Breast epithelium (tissue), 4 donors: ENCODE results near the gene CD86. TPM values are rescaled to one million over a fixed set of nuclear protein-coding genes. Genes with fewer than 3 reads are reported as not detected.
"Not testable (repeated sequence)": the region's sequence is repeated elsewhere in the genome, so short reads cannot be mapped to it uniquely, and the experiment has no call there.

ENCODE experiments used
- DNase-seq, 2 donors: peaks; one replicate each; pipeline ENCODE4 v3.0.0-alpha.2; 2019; ENCODE audit warnings: low spot score in 2 of 2
- H3K27ac ChIP-seq, 2 donors: fragments of 200-600 bp; sonication (generic) in 1 of 2; one replicate each; pipeline ENCODE4 v1.5.1; 2016 to 2019; ENCODE audit warnings: mild to moderate bottlenecking in 1 of 2
- H3K27me3 ChIP-seq, 2 donors: fragments of 200-600 bp; sonication (generic) in 1 of 2; one replicate each; pipeline versions ENCODE4 v1.5.1 to v1.6.0; 2017 to 2019; ENCODE audit warnings: control low read depth in 1 of 2, mild to moderate bottlenecking in 1 of 2
- H3K36me3 ChIP-seq: fragments of 200-600 bp; one replicate; pipeline ENCODE4 v1.5.1; 2019
- H3K4me1 ChIP-seq, 2 donors: fragments of 200-600 bp; sonication (generic); one replicate each; pipeline ENCODE4 v1.5.1; 2016 to 2019; ENCODE audit warnings: control low read depth in 1 of 2
- H3K4me3 ChIP-seq, 3 donors: fragments of 200-600 bp; sonication (generic); 1 replicate in 2 of 3; 2 replicates in 1 of 3; pipeline ENCODE4 v1.5.1; 2016 to 2019; ENCODE audit warnings: mild to moderate bottlenecking in 3 of 3, moderate library complexity in 2 of 3
- H3K9me3 ChIP-seq, 2 donors: fragments of 200-600 bp; sonication (generic) in 1 of 2; one replicate each; pipeline ENCODE4 v1.5.1; 2016 to 2019; ENCODE audit warnings: control low read depth in 1 of 2
- POLR2A ChIP-seq: fragments of 450-650 bp; IDR thresholded peaks from one replicate; pipeline ENCODE4 v1.6.1; 2016; ENCODE audit warnings: antibody characterized with exemption, mild to moderate bottlenecking, moderate library complexity
- POLR2AphosphoS5 ChIP-seq, 3 donors: sonication (generic); formaldehyde crosslinking; IDR thresholded peaks; one replicate each; pipeline ENCODE4 v1.6.1; 2017; ENCODE audit warnings: antibody characterized with exemption in 3 of 3
- intact Hi-C: fragments of 100-400 bp; cut with DNase I; formaldehyde crosslinking; loops from one replicate; pipeline ENCODE4 v1.15.1; 2023; ENCODE audit warnings: low total_unique reads
- total RNA-seq, 3 donors: library from RNA; depleted of rRNA; stranded (reverse); fragments of >200 nt; gene quantifications; one replicate each; pipeline ENCODE4 v1.1.0, GENCODE V29; 2016
- TF ChIP-seq, protein P1 (sequence below), 3 donors: fragments of 450-650 bp; IDR thresholded peaks; one replicate each; pipeline ENCODE4 v1.5.1; 2016 to 2017; ENCODE audit warnings: antibody characterized with exemption in 3 of 3, mild to moderate bottlenecking in 3 of 3, moderate library complexity in 3 of 3

Gene CD86
- total RNA-seq, 3 donors from 2014 or later, result 7.3 to 12.6 (median 7.5) TPM

DNA sequence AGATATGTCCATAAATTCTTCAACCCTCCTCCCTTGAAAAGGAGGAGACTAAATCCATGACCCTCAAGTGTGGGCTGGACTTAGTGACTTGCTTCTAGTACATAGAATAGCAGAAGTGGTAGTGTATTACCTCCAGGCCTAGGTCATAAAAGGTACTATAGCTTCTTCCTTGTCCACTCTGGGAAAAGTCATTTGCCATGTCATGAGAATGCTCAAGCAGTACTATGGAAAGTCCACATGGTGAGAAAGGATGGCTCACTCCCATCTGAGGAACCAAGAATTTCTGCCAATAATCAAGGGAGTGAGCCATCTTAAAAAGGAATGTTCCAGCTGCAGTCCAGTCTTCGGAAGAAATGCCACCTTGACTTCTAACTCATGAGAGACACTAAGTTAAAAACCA is 22.6 kb upstream of the CD86 start:
- H3K27ac ChIP-seq, result no peak overlapping the region
- H3K9me3 ChIP-seq, result peaks cover 9% of the 10 kb centered on the region in 2 donors
- H3K27me3 ChIP-seq, result no peaks in the 10 kb centered on the region
- no peak overlapping the region for H3K4me3 ChIP-seq
- no peaks in the 10 kb centered on the region for H3K36me3 ChIP-seq
- intact Hi-C loops, result no loop called here
- no peaks in the 10 kb centered on the region for H3K4me1 ChIP-seq
- no peak for DNase-seq
- TF ChIP-seq POLR2A (no peak), POLR2AphosphoS5 (IDR thresholded peaks at IDR 0.05) (no peak)
- TF ChIP-seq, protein P1, sequence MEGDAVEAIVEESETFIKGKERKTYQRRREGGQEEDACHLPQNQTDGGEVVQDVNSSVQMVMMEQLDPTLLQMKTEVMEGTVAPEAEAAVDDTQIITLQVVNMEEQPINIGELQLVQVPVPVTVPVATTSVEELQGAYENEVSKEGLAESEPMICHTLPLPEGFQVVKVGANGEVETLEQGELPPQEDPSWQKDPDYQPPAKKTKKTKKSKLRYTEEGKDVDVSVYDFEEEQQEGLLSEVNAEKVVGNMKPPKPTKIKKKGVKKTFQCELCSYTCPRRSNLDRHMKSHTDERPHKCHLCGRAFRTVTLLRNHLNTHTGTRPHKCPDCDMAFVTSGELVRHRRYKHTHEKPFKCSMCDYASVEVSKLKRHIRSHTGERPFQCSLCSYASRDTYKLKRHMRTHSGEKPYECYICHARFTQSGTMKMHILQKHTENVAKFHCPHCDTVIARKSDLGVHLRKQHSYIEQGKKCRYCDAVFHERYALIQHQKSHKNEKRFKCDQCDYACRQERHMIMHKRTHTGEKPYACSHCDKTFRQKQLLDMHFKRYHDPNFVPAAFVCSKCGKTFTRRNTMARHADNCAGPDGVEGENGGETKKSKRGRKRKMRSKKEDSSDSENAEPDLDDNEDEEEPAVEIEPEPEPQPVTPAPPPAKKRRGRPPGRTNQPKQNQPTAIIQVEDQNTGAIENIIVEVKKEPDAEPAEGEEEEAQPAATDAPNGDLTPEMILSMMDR (IDR thresholded peaks at IDR 0.05), result no peak

DNA sequence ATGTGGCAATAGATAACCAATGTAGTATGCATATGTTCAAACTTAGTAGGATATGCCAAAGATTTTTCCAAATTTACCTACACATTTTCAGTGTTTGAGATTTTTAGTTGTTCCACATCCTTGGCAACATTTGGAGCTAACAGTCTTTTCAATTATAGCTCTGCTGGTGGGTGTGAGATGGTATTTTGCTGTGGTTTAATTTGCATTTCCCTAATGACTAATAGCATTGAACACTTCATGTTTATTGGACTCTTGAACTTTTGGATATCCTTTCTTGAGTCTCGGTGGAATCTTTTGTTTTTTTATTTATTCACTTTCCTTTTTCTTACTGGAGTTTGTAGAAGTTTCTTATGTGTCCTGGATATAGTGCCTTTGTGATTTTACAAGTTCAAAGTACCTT is 22.1 kb upstream of the CD86 start:
- TF ChIP-seq POLR2AphosphoS5 (IDR thresholded peaks at IDR 0.05) (no peak), POLR2A (no peak)
- TF ChIP-seq, protein P1 (IDR thresholded peaks at IDR 0.05), result no peak
- no peak overlapping the region for H3K27ac ChIP-seq

DNA sequence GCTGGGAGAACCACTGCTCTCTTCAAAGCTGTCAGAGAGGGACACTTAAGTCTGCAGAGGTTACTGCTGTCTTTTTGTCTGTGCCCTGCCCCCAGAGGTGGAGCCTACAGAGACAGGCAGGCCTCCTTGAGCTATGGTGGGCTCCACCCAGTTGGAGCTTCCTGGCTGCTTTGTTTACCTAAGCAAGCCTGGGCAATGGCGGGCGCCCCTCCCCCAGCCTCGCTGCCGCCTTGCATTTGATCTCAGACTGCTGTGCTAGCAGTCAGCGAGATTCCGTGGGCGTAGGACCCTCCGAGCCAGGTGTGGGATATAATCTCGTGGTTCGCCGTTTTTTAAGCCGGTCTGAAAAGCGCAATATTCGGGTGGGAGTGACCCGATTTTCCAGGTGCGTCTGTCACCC is 7.9 kb upstream of the CD86 start:
- H3K4me1 ChIP-seq, H3K36me3 ChIP-seq, intact Hi-C loops, DNase-seq, H3K27me3 ChIP-seq, H3K9me3 ChIP-seq, H3K4me3 ChIP-seq, H3K27ac ChIP-seq: not testable (repeated sequence)

More for the DNA sequence above, 22.1 kb upstream of the CD86 start:
- H3K36me3 ChIP-seq, result no peaks in the 10 kb centered on the region
- H3K27me3 ChIP-seq, result no peaks in the 10 kb centered on the region
- H3K4me3 ChIP-seq, result no peak overlapping the region
- H3K4me1 ChIP-seq, result no peaks in the 10 kb centered on the region
- no peak for DNase-seq
- peaks cover 9% of the 10 kb centered on the region in 2 donors for H3K9me3 ChIP-seq
- intact Hi-C loops, result no loop called here

DNA sequence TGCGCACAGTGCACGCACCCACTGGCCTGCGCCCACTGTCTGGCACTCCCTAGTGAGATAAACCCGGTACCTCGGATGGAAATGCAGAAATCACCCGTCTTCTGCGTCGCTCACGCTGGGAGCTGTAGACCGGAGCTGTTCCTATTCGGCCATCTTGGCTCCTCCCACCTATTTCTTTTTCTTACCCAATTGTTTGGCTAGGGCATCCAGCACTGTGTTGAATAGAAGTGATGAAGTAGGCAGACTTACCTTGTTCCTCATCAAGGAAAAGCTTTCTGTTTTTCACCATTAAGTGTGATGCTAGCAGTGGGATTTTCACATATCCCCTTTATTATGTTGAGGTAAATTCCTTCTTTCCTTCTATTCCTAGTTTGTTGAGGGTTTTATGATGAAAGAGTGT is 7.4 kb upstream of the CD86 start:
- H3K9me3 ChIP-seq, intact Hi-C loops, H3K4me3 ChIP-seq, DNase-seq, H3K36me3 ChIP-seq, H3K27me3 ChIP-seq, H3K4me1 ChIP-seq, H3K27ac ChIP-seq: not testable (repeated sequence)

DNA sequence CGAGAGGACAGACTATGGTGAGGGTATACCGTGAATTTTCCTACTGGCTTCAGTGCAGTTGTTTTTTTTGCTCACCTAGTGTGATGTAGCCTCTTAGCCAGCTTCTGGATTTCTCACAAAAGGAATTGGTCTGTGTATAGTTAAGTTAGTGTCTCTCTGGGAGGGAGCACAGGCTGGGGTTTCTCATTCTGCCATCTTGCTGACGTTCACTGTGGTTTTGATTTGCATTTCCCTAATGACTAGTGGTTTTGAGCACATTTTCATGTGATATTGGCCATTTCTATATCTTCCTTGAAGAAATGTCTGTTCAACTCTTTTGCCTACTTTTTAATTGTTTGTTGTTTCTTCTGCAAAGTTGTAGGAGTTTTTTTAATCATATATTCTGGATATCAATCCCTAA is 2.2 kb upstream of the CD86 start:
- intact Hi-C loops, result no loop called here
- H3K4me3 ChIP-seq, result no peak overlapping the region
- no peaks in the 10 kb centered on the region for H3K9me3 ChIP-seq
- H3K27me3 ChIP-seq, result no peaks in the 10 kb centered on the region
- DNase-seq, result no peak
- no peaks in the 10 kb centered on the region for H3K36me3 ChIP-seq
- TF ChIP-seq, protein P1 (IDR thresholded peaks at IDR 0.05), result no peak
- TF ChIP-seq POLR2AphosphoS5 (IDR thresholded peaks at IDR 0.05), result no peak
- TF ChIP-seq POLR2A, result no peak
- H3K27ac ChIP-seq, result no peak overlapping the region
- no peaks in the 10 kb centered on the region for H3K4me1 ChIP-seq

DNA sequence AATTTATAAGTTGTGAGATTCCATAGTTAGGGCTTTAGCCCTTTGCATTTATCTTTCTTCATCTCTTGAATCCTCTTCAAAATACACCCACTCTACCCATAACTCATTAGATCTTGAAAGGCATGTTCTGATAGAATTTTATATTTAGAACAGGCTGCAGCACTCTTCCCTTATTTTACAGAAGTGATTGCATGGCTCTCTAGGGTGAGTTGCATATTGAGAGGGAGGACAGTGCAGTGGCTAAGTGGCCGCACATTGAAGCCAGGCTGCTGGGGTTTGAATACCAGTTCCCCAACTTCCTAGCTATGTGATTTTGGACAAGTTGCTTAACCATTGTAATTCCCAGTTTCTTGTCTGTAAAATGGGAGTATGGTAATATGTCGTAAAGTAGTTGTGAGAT is 2.5 kb downstream of the CD86 start:
- Histone ChIP-seq H3K27ac (no peak overlapping the region), H3K4me1 (no peaks in the 10 kb centered on the region), H3K27me3 (no peaks in the 10 kb centered on the region), H3K9me3 (no peaks in the 10 kb centered on the region), H3K4me3 (no peak overlapping the region), H3K36me3 (no peaks in the 10 kb centered on the region)
- intact Hi-C loops, result no loop called here
- TF ChIP-seq, protein P1 (IDR thresholded peaks at IDR 0.05), result no peak
- no peak for TF ChIP-seq POLR2A
- no peak for TF ChIP-seq POLR2AphosphoS5 (IDR thresholded peaks at IDR 0.05)
- DNase-seq, result no peak
